Esophagus squamous epithelium (tissue), 5 donors: Measurements from ENCODE around the gene RABIF. TPM values are rescaled to one million over a fixed set of nuclear protein-coding genes. Genes with fewer than 3 reads are reported as not detected.
A peak's percentile ranks its signal among the peaks of the same experiment; 100 is the strongest.

Experiments
- DNase-seq: peaks from one replicate; lab custom pipeline; 2025; lab: John Stamatoyannopoulos, UW
- H3K27ac ChIP-seq, 4 donors: fragments of 200-600 bp; sonication (generic); one replicate each; pipeline ENCODE4 v1.5.1; 2016 to 2019; ENCODE audit warnings: mild to moderate bottlenecking in 1 of 4
- H3K27me3 ChIP-seq, 4 donors: fragments of 200-600 bp; sonication (generic); 1 replicate in 3 of 4; 2 replicates in 1 of 4; pipeline versions ENCODE4 v1.5.1 to v1.6.0; 2017 to 2021; ENCODE audit warnings: antibody characterized with exemption in 1 of 4
- H3K36me3 ChIP-seq, 3 donors: fragments of 200-600 bp; sonication (generic); one replicate each; pipeline ENCODE4 v1.5.1; 2016 to 2019
- H3K4me1 ChIP-seq, 3 donors: fragments of 200-600 bp; sonication (generic); one replicate each; pipeline ENCODE4 v1.5.1; 2017 to 2019
- H3K4me3 ChIP-seq, 4 donors: fragments of 200-600 bp; sonication (generic); 1 replicate in 3 of 4; 2 replicates in 1 of 4; pipeline ENCODE4 v1.5.1; 2016 to 2019; ENCODE audit warnings: mild to moderate bottlenecking in 2 of 4, moderate library complexity in 1 of 4
- H3K9me3 ChIP-seq, 3 donors: fragments of 200-600 bp; sonication (generic); one replicate each; pipeline ENCODE4 v1.5.1; 2016 to 2019
- CTCF ChIP-seq, 6 experiments: fragments of 450-650 bp in 4 of 6; fragments of 200-600 bp in 2 of 6; sonication (generic) in 2 of 6; IDR thresholded peaks; one replicate each; pipeline ENCODE4 v1.5.1; 2016 to 2019; ENCODE audit warnings: antibody characterized with exemption in 6 of 6, mild to moderate bottlenecking in 4 of 6, moderate library complexity in 4 of 6
- POLR2A ChIP-seq, 4 donors: fragments of 450-650 bp; IDR thresholded peaks; one replicate each; pipeline ENCODE4 v1.6.1; 2017; ENCODE audit warnings: antibody characterized with exemption in 4 of 4, mild to moderate bottlenecking in 4 of 4, moderate library complexity in 3 of 4
- WGBS, 2 donors: methylation state at CpG; one replicate each; pipeline ENCODE4 v1.1.5; 2018; 5-methylcytosine and 5-hydroxymethylcytosine counted together
- intact Hi-C: fragments of 100-400 bp; cut with DNase I; formaldehyde crosslinking; loops from one replicate; pipeline ENCODE4 v1.15.0; 2022
- total RNA-seq, 4 donors: library from RNA; depleted of rRNA; stranded (reverse); fragments of >200 nt; gene quantifications; one replicate each; pipeline ENCODE4 v1.1.0, GENCODE V29; 2016
- donor health status: DM: yes; HTN: yes; CAD: no.

RABIF gene
- total RNA-seq, 4 donors from 2014 or later = 4.9 to 10.4 (median 8.0) TPM

DNA sequence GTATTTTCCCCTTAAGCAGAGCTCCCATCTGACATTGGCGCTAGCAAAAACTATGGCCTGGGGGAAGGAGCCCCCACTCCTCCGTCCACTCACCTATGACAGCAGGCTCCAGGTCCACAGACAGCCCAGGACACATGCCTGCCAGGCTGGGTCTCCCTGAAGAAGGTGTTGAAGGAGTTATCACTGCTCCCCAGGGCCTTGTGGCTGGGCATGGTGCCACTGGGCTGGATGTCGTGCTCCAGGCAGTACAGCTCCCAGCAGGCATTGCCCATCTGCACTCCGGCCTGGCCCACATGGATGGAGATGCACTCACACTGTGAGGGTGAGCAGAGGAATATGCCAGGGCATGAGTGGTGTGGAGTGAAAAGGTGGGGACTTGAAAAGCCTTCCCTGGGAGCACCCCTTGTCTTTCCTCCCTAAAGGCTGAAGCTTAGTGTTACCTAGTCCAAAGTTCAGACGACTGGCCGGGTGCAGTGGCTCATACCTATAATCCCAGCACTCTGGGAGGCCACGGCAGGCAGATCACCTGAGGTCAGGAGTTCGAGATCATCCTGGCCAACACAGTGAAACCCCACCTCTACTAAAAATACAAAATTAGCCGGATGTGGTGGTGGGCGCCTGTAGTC, 30.0 kb downstream of the RABIF start:
- Histone ChIP-seq H3K9me3 (no peaks in the 10 kb centered on the region), H3K4me1 (peaks cover 0 to 42% (median 9%) of the 10 kb centered on the region in 3 donors), H3K27ac (peak overlapping the region in 3 of 4 donors; percentile 9 to 70 (median 50)), H3K27me3 (no peaks in the 10 kb centered on the region), H3K36me3 (no peaks in the 10 kb centered on the region), H3K4me3 (no peak overlapping the region)
- TF ChIP-seq CTCF (IDR thresholded peaks at IDR 0.05) (no peak), POLR2A (IDR thresholded peaks at IDR 0.05) (no peak)
- DNase-seq = no peak
- WGBS, 2 donors = 85 to 94% methylated on average over 4 to 6 of the region's 10 CpGs
- intact Hi-C loops = loop anchor here (10.0 kb wide), 1 partner anchor 104 kb away; no protein-coding TSS in a partner anchor

DNA sequence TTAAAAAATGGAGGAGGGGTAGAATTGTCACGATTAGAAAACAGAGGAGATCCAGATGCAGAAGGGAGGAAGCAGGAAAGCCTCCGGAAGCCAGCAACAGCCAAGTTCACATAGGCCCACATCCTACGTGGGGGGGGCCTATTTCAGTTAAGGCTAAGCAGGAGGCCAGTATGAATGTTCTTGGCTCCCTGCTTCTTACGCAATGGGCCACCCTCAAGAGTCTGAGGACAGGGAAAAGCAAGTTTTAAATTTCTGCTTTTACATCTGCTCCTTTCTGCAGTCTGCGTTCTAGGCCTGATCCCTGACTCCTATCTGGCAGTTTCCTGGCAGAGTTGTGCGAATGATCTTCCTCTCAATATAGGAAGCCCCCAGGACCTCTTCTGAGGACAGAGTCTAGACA, 30.6 kb downstream of the RABIF start:
- H3K36me3 ChIP-seq = no peaks in the 10 kb centered on the region
- peak overlapping the region in 3 of 4 donors; percentile 9 to 70 (median 50) for H3K27ac ChIP-seq
- intact Hi-C loops = loop anchor here (10.0 kb wide), 1 partner anchor 104 kb away; no protein-coding TSS in a partner anchor
- DNase-seq = no peak
- WGBS, 2 donors = 48 to 76% methylated on average over 5 to 6 of the region's 6 CpGs
- no peaks in the 10 kb centered on the region for H3K9me3 ChIP-seq
- H3K4me3 ChIP-seq = no peak overlapping the region
- no peaks in the 10 kb centered on the region for H3K27me3 ChIP-seq
- H3K4me1 ChIP-seq = peaks cover 0 to 42% (median 9%) of the 10 kb centered on the region in 3 donors
- TF ChIP-seq CTCF (IDR thresholded peaks at IDR 0.05) = no peak
- no peak for TF ChIP-seq POLR2A (IDR thresholded peaks at IDR 0.05)

GRCh38 chr1:202857136-202857610, 31.8 kb downstream of the RABIF start:
- DNase-seq = no peak
- 59 to 73% methylated on average over 3 of the region's 4 CpGs for WGBS, 2 donors
- Histone ChIP-seq H3K27ac (no peak overlapping the region), H3K27me3 (no peaks in the 10 kb centered on the region), H3K4me3 (no peak overlapping the region), H3K36me3 (no peaks in the 10 kb centered on the region), H3K9me3 (no peaks in the 10 kb centered on the region), H3K4me1 (peaks cover 0 to 42% (median 8%) of the 10 kb centered on the region in 3 donors)
- TF ChIP-seq POLR2A (IDR thresholded peaks at IDR 0.05) (no peak), CTCF (IDR thresholded peaks at IDR 0.05) (no peak)
- intact Hi-C loops = loop anchor here (10.0 kb wide), 1 partner anchor 102 kb away; no protein-coding TSS in a partner anchor

DNA sequence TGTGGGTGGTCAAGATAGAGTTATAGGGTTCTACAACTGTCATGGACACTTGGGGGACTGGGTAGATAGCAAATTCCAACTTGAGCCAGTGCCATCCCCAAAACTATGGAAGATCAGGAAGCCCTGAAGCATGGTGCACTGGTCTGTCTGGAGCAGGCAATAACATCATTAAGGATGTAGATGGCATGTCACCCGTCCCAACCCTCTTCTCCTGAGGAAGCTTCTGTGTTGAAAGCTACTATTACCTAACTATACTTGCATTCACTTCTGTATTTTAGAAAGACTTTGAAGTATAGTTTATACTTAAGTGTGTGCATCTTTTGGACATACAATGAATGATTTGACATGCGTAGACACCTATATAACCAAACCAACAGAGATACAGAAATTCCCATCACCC, 32.9 kb downstream of the RABIF start:
- H3K27me3 ChIP-seq = no peaks in the 10 kb centered on the region
- WGBS, 2 donors = 95 to 100% methylated on average over 2 of the region's 2 CpGs
- no peak for DNase-seq
- TF ChIP-seq CTCF (IDR thresholded peaks at IDR 0.05) (no peak), POLR2A (IDR thresholded peaks at IDR 0.05) (no peak)
- H3K27ac ChIP-seq = no peak overlapping the region
- intact Hi-C loops = loop anchor here (10.0 kb wide), 1 partner anchor 101 kb away; no protein-coding TSS in a partner anchor
- no peaks in the 10 kb centered on the region for H3K9me3 ChIP-seq
- no peak overlapping the region for H3K4me3 ChIP-seq
- no peaks in the 10 kb centered on the region for H3K36me3 ChIP-seq
- peaks cover 0 to 39% (median 4%) of the 10 kb centered on the region in 3 donors for H3K4me1 ChIP-seq

- 86 to 87% methylated on average over 8 of the region's 8 CpGs for WGBS, 2 donors
These were observed 34.2 kb downstream of the RABIF start for GRCh38 chr1:202854787-202855186.

More at GRCh38 chr1:202854787-202855186, 34.2 kb downstream of the RABIF start:
- Histone ChIP-seq H3K4me3 (no peak overlapping the region), H3K4me1 (peaks cover 0 to 32% (median 4%) of the 10 kb centered on the region in 3 donors), H3K9me3 (no peaks in the 10 kb centered on the region), H3K27ac (no peak overlapping the region), H3K36me3 (no peaks in the 10 kb centered on the region), H3K27me3 (no peaks in the 10 kb centered on the region)
- intact Hi-C loops = loop anchor here (10.0 kb wide), 1 partner anchor 100 kb away; no protein-coding TSS in a partner anchor
- TF ChIP-seq POLR2A (IDR thresholded peaks at IDR 0.05) = no peak
- TF ChIP-seq CTCF (IDR thresholded peaks at IDR 0.05) = no peak
- DNase-seq = no peak
